HCT116 (cell line): Measurements from ENCODE around the gene PHF11.

Experiments
- ATF3 ChIP-seq: IDR thresholded peaks from 2 replicates; pipeline ENCODE4 v1.6.1; 2012
- CEBPB ChIP-seq: IDR thresholded peaks from 2 replicates; pipeline ENCODE4 v1.6.1; 2012; ENCODE audit warnings: low read depth
- CTCF ChIP-seq, 3 experiments: fragments of 200-600 bp in 1 of 3; sonication (generic) in 1 of 3; IDR thresholded peaks in 2 of 3; conservative IDR thresholded peaks in 1 of 3; 2 replicates each; pipeline ENCODE4 v1.5.1; 2012 to 2017; ENCODE audit warnings: low read depth in 2 of 3, low read length in 2 of 3, antibody characterized with exemption in 1 of 3, borderline replicate concordance in 1 of 3, control low read depth in 1 of 3, mild to moderate bottlenecking in 1 of 3, mixed read lengths in 1 of 3, mixed run types in 1 of 3, moderate library complexity in 1 of 3; ENCODE audit not compliant: insufficient read depth in 1 of 3
- EZH2 ChIP-seq: fragments of 200-600 bp; sonication (generic); IDR thresholded peaks from 2 replicates; pipeline ENCODE4 v1.6.1; 2017; ENCODE audit warnings: antibody characterized with exemption, mixed run types
- POLR2A ChIP-seq: IDR thresholded peaks from 2 replicates; pipeline ENCODE4 v1.7.0; 2011; ENCODE audit warnings: borderline replicate concordance; ENCODE audit not compliant: insufficient read depth, insufficient read length; ENCODE audit errors: extremely low read depth
- ZFX ChIP-seq: fragments of 450-650 bp; IDR thresholded peaks from 2 replicates; pipeline ENCODE4 v1.6.1; 2017

GRCh38 chr13:49524740-49525501 is 29.2 kb downstream of the PHF11 start:
- no peak for TF ChIP-seq EZH2
- no peak for TF ChIP-seq CTCF (IDR thresholded peaks at IDR 0.05 in 2 of 3, conservative IDR thresholded peaks at IDR 0.05 in 1 of 3; ENCODE audit: borderline replicate concordance in 1 of 3, insufficient read depth in 1 of 3, low read depth in 2 of 3, low read length in 2 of 3)
- no peak for TF ChIP-seq CEBPB
- TF ChIP-seq ZFX = no peak
- TF ChIP-seq ATF3 = no peak
- TF ChIP-seq POLR2A = no peak
